Endodermal cell (in vitro differentiated cells): ENCODE measurements around the gene SLC6A8. TPM values are rescaled to one million over a fixed set of nuclear protein-coding genes. Genes with fewer than 3 reads are reported as not detected.
A peak's percentile ranks its signal among the peaks of the same experiment; 100 is the strongest.
"Not testable (repeated sequence)": the region's sequence is repeated elsewhere in the genome, so short reads cannot be mapped to it uniquely, and the experiment has no call there.

Source experiments
- DNase-seq: peaks from one replicate; pipeline ENCODE4 v3.0.0-alpha.2; 2017
- H3K27ac ChIP-seq: 2 replicates; pipeline ENCODE4 v1.5.1; 2013; ENCODE audit warnings: mild to moderate bottlenecking, low read depth, low read length, moderate library complexity
- H3K27me3 ChIP-seq: 2 replicates; pipeline ENCODE4 v1.6.1; 2013; ENCODE audit warnings: mild to moderate bottlenecking, low read length, moderate library complexity; ENCODE audit not compliant: insufficient read depth, control insufficient read depth, poor library complexity, severe bottlenecking
- H3K36me3 ChIP-seq: 2 replicates; pipeline ENCODE4 v1.7.0; 2013; ENCODE audit warnings: mild to moderate bottlenecking, low read length, moderate library complexity; ENCODE audit not compliant: control insufficient read depth, insufficient read depth
- H3K4me1 ChIP-seq: one replicate; pipeline ENCODE4 v1.7.0; 2013; ENCODE audit warnings: low read length; ENCODE audit not compliant: control insufficient read depth, insufficient read depth
- H3K4me3 ChIP-seq: 2 replicates; pipeline ENCODE4 v1.5.1; 2013; ENCODE audit warnings: mild to moderate bottlenecking, low read length, moderate library complexity
- H3K9ac ChIP-seq: 2 replicates; pipeline ENCODE4 v1.6.1; 2013; ENCODE audit warnings: mild to moderate bottlenecking, low read length, moderate library complexity; ENCODE audit not compliant: poor library complexity, severe bottlenecking; ENCODE audit errors: extremely low read depth
- H3K9me3 ChIP-seq: 2 replicates; pipeline ENCODE4 v1.6.1; 2013; ENCODE audit warnings: mild to moderate bottlenecking, low read length, moderate library complexity; ENCODE audit not compliant: control insufficient read depth
- H3K27ac Mint-ChIP-seq: 2 replicates; pipeline ENCODE4 v1.8.0; 2020; ENCODE audit warnings: mixed read lengths
- H3K27me3 Mint-ChIP-seq: 2 replicates; pipeline ENCODE4 v1.8.0; 2021; ENCODE audit warnings: mild to moderate bottlenecking, mixed read lengths; ENCODE audit not compliant: insufficient read depth
- H3K36me3 Mint-ChIP-seq: 2 replicates; pipeline ENCODE4 v1.8.0; 2020; ENCODE audit warnings: low read depth, mixed read lengths
- H3K4me1 Mint-ChIP-seq: 2 replicates; pipeline ENCODE4 v1.8.0; 2020; ENCODE audit warnings: mixed read lengths
- H3K4me3 Mint-ChIP-seq: 2 replicates; pipeline ENCODE4 v1.8.0; 2020; ENCODE audit warnings: mild to moderate bottlenecking, moderate library complexity, mixed read lengths
- H3K9me3 Mint-ChIP-seq: 2 replicates; pipeline ENCODE4 v1.8.0; 2020; ENCODE audit warnings: mild to moderate bottlenecking, mixed read lengths
- WGBS, 2 experiments: methylation state at CpG; one replicate each; pipeline versions ENCODE4 v1.1.5 to v1.1.7; 2013; ENCODE audit warnings: missing lambda C conversion rate in 2 of 2, mixed read lengths in 1 of 2; ENCODE audit not compliant: insufficient coverage in 1 of 2, insufficient read length in 1 of 2; 5-methylcytosine and 5-hydroxymethylcytosine counted together
- total RNA-seq, 2 donors: library from RNA; stranded (reverse); fragmentation: NEBNext Ultra II Directional in 1 of 2; extraction: Animal tissue kit (Norgen Biotek cat#: 25700) in 1 of 2; gene quantifications; 2 replicates in 1 of 2; 3 replicates in 1 of 2; pipeline ENCODE4 v1.2.1, GENCODE V29; 2021
- TF ChIP-seq, protein P1 (sequence below): fragments of 200-600 bp; sonication (generic); conservative IDR thresholded peaks from 2 replicates; pipeline ENCODE4 v1.5.0; 2021; ENCODE audit warnings: antibody characterized with exemption, mild to moderate bottlenecking

Gene SLC6A8
- total RNA-seq, 2 donors from 2014 or later: 57.6 to 121 TPM

DNA sequence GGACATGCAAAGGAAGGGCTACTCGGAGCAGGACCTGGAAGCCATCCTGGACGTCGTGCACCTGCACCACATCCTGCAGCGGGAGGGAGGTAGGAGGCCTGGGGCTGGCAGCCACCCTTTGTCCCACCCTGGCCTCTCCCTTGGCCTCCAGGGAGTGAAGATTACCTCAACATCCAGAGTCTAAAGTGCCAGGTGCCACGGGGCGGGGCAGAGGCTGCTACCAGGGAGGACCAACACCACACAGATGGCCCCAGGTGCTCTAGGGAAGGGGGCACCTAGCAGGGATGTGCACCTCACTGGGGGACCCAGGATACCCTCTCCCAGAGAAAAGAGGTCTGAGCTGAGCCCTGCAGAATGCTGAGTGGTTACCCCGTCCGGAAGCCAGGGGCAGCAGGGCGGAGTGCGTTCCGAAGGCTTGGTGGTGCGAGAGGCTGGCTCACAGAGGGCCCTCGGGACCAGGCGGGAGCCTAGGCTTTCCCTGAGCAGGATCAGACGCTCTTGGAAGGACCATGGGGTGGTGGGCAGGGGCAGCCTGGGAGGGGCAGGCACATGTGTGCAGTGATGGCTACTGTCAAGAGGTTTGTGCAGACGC lies 53.0 kb downstream of the SLC6A8 start:
- peak; percentile 21 for DNase-seq

DNA sequence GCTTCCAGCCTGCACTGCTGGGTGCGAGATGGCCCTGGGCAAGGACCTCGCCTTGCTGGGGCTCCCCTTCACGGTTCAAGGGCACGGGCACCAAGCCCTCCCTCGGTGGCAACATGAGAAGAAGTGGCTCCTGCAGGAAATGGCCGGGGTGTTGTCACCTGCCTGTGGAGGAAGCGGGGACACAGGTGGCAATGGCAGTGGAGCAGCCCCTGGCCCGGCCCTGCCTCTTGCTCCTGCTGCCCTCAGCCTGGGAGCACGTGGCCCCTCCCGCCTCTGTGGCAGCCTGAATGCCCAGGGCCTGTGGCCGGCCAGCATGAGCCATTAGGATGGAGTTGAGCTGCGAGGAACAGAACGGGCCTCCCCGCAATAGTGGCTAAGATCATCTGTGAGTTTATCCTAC lies 53.7 kb downstream of the SLC6A8 start:
- H3K9me3 Mint-ChIP-seq: peaks cover 63% of the 10 kb centered on the region

More for the DNA sequence above, 53.0 kb downstream of the SLC6A8 start:
- Mint-ChIP-seq H3K4me1 (peaks cover under 1% of the 10 kb centered on the region), H3K27ac (no peak overlapping the region), H3K9me3 (peaks cover 61% of the 10 kb centered on the region), H3K27me3 (no peaks in the 10 kb centered on the region), H3K4me3 (no peak overlapping the region), H3K36me3 (peaks cover 4% of the 10 kb centered on the region)
- H3K9me3 ChIP-seq: no peaks in the 10 kb centered on the region
- no peak overlapping the region for H3K4me3 ChIP-seq
- TF ChIP-seq, protein P1, sequence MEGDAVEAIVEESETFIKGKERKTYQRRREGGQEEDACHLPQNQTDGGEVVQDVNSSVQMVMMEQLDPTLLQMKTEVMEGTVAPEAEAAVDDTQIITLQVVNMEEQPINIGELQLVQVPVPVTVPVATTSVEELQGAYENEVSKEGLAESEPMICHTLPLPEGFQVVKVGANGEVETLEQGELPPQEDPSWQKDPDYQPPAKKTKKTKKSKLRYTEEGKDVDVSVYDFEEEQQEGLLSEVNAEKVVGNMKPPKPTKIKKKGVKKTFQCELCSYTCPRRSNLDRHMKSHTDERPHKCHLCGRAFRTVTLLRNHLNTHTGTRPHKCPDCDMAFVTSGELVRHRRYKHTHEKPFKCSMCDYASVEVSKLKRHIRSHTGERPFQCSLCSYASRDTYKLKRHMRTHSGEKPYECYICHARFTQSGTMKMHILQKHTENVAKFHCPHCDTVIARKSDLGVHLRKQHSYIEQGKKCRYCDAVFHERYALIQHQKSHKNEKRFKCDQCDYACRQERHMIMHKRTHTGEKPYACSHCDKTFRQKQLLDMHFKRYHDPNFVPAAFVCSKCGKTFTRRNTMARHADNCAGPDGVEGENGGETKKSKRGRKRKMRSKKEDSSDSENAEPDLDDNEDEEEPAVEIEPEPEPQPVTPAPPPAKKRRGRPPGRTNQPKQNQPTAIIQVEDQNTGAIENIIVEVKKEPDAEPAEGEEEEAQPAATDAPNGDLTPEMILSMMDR: no peak
- 80 to 98% methylated on average over 1 to 16 of the region's 16 CpGs for WGBS, 2 experiments
- H3K27me3 ChIP-seq: no peaks in the 10 kb centered on the region
- no peaks in the 10 kb centered on the region for H3K4me1 ChIP-seq
- no peak overlapping the region for H3K27ac ChIP-seq
- no peak overlapping the region for H3K9ac ChIP-seq
- no peaks in the 10 kb centered on the region for H3K36me3 ChIP-seq

DNA sequence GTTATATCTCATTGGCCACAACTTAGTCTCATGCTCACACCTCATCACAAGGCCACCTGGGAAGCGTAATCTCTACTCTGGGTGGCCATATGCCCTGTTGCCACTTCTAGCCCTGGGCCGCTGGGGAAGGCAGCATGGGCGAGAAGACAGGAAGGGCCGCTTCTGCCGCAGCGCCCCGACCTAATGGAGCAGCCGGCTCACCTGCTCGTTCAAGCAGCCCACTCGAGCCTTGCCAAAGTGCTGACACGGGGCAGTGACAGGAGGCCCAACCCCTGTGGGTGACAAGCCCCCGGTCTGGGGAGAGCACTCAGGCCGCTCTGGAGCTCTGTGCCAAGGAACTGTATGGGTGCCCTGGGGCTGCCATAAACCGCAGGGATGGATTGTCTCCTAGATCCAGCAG lies 54.4 kb downstream of the SLC6A8 start:
- H3K9me3 Mint-ChIP-seq: peaks cover 62% of the 10 kb centered on the region
- H3K4me3 Mint-ChIP-seq, H3K4me1 Mint-ChIP-seq, H3K27ac ChIP-seq, H3K27me3 ChIP-seq, H3K4me1 ChIP-seq, H3K36me3 Mint-ChIP-seq, H3K9ac ChIP-seq, H3K36me3 ChIP-seq, H3K4me3 ChIP-seq, H3K9me3 ChIP-seq, DNase-seq, H3K27me3 Mint-ChIP-seq, H3K27ac Mint-ChIP-seq: not testable (repeated sequence)
- 98% methylated on average over 11 of the region's 14 CpGs; no CpG with 5 or more reads in 1 of the 2 experiments for WGBS, 2 experiments

More for the DNA sequence above, 53.7 kb downstream of the SLC6A8 start:
- H3K4me3 ChIP-seq: no peak overlapping the region
- no peaks in the 10 kb centered on the region for H3K27me3 ChIP-seq
- no peaks in the 10 kb centered on the region for H3K4me1 Mint-ChIP-seq
- H3K27me3 Mint-ChIP-seq: no peaks in the 10 kb centered on the region
- H3K27ac Mint-ChIP-seq: no peak overlapping the region
- TF ChIP-seq, protein P1: no peak
- H3K27ac ChIP-seq: no peak overlapping the region
- H3K4me1 ChIP-seq: no peaks in the 10 kb centered on the region
- no peak overlapping the region for H3K9ac ChIP-seq
- 95% methylated on average over 14 of the region's 14 CpGs; no CpG with 5 or more reads in 1 of the 2 experiments for WGBS, 2 experiments
- H3K36me3 ChIP-seq: no peaks in the 10 kb centered on the region
- peaks cover 4% of the 10 kb centered on the region for H3K36me3 Mint-ChIP-seq
- H3K4me3 Mint-ChIP-seq: no peak overlapping the region
- no peak for DNase-seq
- no peaks in the 10 kb centered on the region for H3K9me3 ChIP-seq

DNA sequence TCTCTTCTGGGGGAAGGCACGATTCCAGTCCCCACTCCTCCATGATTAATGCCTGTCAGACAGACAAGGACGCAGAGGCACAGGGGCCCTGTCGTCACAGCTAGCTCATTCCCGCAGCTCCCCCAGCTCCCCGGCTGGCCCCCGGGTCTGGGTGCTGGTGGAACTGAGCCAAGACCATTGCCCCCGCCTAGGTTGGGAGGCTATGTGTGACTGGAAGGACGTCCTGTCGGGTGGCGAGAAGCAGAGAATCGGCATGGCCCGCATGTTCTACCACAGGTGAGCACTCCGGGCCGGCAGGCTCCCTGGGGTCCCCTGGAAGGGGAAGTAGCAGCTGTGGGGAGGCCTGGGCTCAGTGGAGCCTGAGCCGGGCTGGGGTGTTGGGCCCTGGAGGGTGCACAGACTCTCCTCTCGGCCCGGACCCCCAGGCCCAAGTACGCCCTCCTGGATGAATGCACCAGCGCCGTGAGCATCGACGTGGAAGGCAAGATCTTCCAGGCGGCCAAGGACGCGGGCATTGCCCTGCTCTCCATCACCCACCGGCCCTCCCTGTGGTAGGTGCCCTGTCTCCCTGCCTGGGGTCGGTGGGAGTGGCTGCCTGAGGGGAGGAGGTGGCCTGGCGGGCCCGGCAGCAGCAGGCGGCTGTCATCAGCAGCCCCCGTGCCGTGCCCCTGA lies 55.2 kb downstream of the SLC6A8 start:
- H3K36me3 ChIP-seq, H3K4me1 Mint-ChIP-seq, H3K36me3 Mint-ChIP-seq, H3K4me1 ChIP-seq, H3K9ac ChIP-seq, H3K4me3 Mint-ChIP-seq, H3K27me3 Mint-ChIP-seq, DNase-seq, H3K9me3 ChIP-seq, H3K27me3 ChIP-seq, H3K4me3 ChIP-seq, H3K27ac ChIP-seq, H3K27ac Mint-ChIP-seq: not testable (repeated sequence)
- H3K9me3 Mint-ChIP-seq: peaks cover 64% of the 10 kb centered on the region
- WGBS, 2 experiments: 93% methylated on average over 20 of the region's 32 CpGs; no CpG with 5 or more reads in 1 of the 2 experiments
